ENCODE measurements around the gene SCGB1D1. TPM values are rescaled to one million over a fixed set of nuclear protein-coding genes. Genes with fewer than 3 reads are reported as not detected.

Gene SCGB1D1
- total and polyA plus RNA-seq, 2 of the 8 experiments (the other 6 are each of a cell fraction or from before 2014, with no cell fraction given), result not detected

- Histone ChIP-seq H3K4ac (replicated peaks; ENCODE audit: insufficient read length, low read depth, low read length) (no peak overlapping the region), H4K5ac (ENCODE audit: insufficient read length, low read depth, low read length) (no peak overlapping the region), H3K79me2 (ENCODE audit: control insufficient read depth in 1 of 2, insufficient read depth in 2 of 2, low read length in 2 of 2) (no peaks in the 10 kb centered on the region), H3K9ac (replicated peaks in 1 of 4; ENCODE audit: extremely low read depth in 1 of 4, low read depth in 3 of 4, low read length in 3 of 4) (no peak overlapping the region), H2BK15ac (ENCODE audit: low read length) (no peak overlapping the region), H3K18ac (ENCODE audit: extremely low read depth, low read length) (no peak overlapping the region), H3K14ac (ENCODE audit: insufficient read length) (no peak overlapping the region), H3K27me3 (replicated peaks in 1 of 4; ENCODE audit: control insufficient read depth in 3 of 4, extremely low read depth in 1 of 4, insufficient read depth in 3 of 4, low read length in 3 of 4) (no peaks in the 10 kb centered on the region), H4K91ac (replicated peaks; ENCODE audit: insufficient read length, low read length) (no peak overlapping the region), H3K27ac (ENCODE audit: low read depth, low read length) (no peak overlapping the region), H3K23me2 (ENCODE audit: low read depth, low read length) (no peaks in the 10 kb centered on the region), H3K79me1 (ENCODE audit: low read depth, low read length) (no peaks in the 10 kb centered on the region), H3K36me3 (ENCODE audit: control insufficient read depth in 2 of 4, insufficient read depth in 4 of 4, low read length in 3 of 4) (no peaks in the 10 kb centered on the region), H2BK12ac (ENCODE audit: low read depth, low read length) (no peak overlapping the region), H2BK5ac (ENCODE audit: low read depth, low read length) (no peak overlapping the region), H2AK5ac (ENCODE audit: low read depth, low read length) (no peak overlapping the region), H4K20me1 (replicated peaks in 1 of 2; ENCODE audit: control insufficient read depth in 1 of 2, insufficient read depth in 2 of 2, low read length in 2 of 2) (no peaks in the 10 kb centered on the region), H2AFZ (ENCODE audit: low read length) (peak overlapping the region; percentile 3; the same call in 1 of the 2 replicates), H3K23ac (ENCODE audit: insufficient read length) (no peak overlapping the region), H3K9me3 (ENCODE audit: insufficient read depth in 2 of 2, low read depth in 1 of 2, low read length in 1 of 2) (no peaks in the 10 kb centered on the region), H2BK20ac (ENCODE audit: low read length) (no peak overlapping the region), H4K8ac (ENCODE audit: extremely low read depth, insufficient read depth, low read length) (no peak overlapping the region), H3K4me2 (ENCODE audit: insufficient read depth in 1 of 2, low read depth in 2 of 2, low read length in 2 of 2) (no peak overlapping the region), H3K4me3 (ENCODE audit: extremely low read depth in 1 of 4, insufficient read depth in 2 of 4, low read depth in 3 of 4, low read length in 4 of 4) (no peak overlapping the region), H3K4me1 (replicated peaks in 1 of 4; ENCODE audit: control insufficient read depth in 3 of 4, insufficient read depth in 4 of 4, low read length in 3 of 4) (no peaks in the 10 kb centered on the region), H3K56ac (replicated peaks; ENCODE audit: insufficient read length, low read depth, low read length) (no peak overlapping the region), H2BK120ac (replicated peaks; ENCODE audit: low read depth, low read length) (no peak overlapping the region)
- ChIA-PET POLR2A (ENCODE audit: partially characterized antibody) (interaction anchor here (1.2 kb wide), 1 partner anchor 96 kb away, joined by 4 read pairs; no protein-coding TSS in a partner anchor), CTCF (ENCODE audit: partially characterized antibody) (interaction anchor here (0.6 to 1.8 kb wide), 22 partner anchors 8 to 532 kb away, joined by 3 to 8 read pairs (median 4); partner anchors contain the start of genes SCGB1D2 and SCGB2A2)
- no peak for DNase-seq (ENCODE audit: low read depth in 1 of 2, low spot score in 2 of 2)
- FAIRE-seq, result peak; percentile 68
- whole genome bisulfite sequencing, 2 experiments (ENCODE audit: extremely low coverage in 1 of 2, insufficient coverage in 1 of 2, insufficient read length in 1 of 2, insufficient replicate concordance in 2 of 2, low coverage in 1 of 2, low lambda C conversion rate in 2 of 2, missing lambda C conversion rate in 1 of 2), result 46% methylated on average over 5 of the region's 5 CpGs; no CpG with 5 or more reads in 1 of the 2 experiments
- TF ChIP-seq ASH2L (IDR thresholded peaks at IDR 0.05; ENCODE audit: low read length) (no peak), RFX5 (IDR thresholded peaks at IDR 0.05; ENCODE audit: borderline replicate concordance, low read depth, low read length) (no peak), KDM5A (IDR thresholded peaks at IDR 0.05; ENCODE audit: low read length) (no peak), POLR2A (IDR thresholded peaks at IDR 0.05; ENCODE audit: control extremely low read depth in 1 of 2, low read depth in 2 of 2, low read length in 2 of 2) (no peak), PHF8 (conservative IDR thresholded peaks at IDR 0.05; ENCODE audit: low read depth, low read length) (no peak), KDM4A (IDR thresholded peaks at IDR 0.05; ENCODE audit: low read depth, low read length, severe bottlenecking) (no peak), CHD1 (IDR thresholded peaks at IDR 0.05; ENCODE audit: low read depth, low read length) (no peak), YY1 (IDR thresholded peaks at IDR 0.05; ENCODE audit: low read depth, low read length) (no peak), CTCF (IDR thresholded peaks at IDR 0.05; ENCODE audit: control extremely low read depth in 1 of 3, insufficient read depth in 1 of 3, low read depth in 1 of 3, low read length in 3 of 3) (peak in 2 of 3 experiments; percentile 67 to 79; a peak in 3 of 4 replicates), CBX8 (IDR thresholded peaks at IDR 0.05; ENCODE audit: borderline replicate concordance, low read depth, low read length) (no peak), RAD21 (IDR thresholded peaks at IDR 0.05 in 1 of 2, conservative IDR thresholded peaks at IDR 0.05 in 1 of 2; ENCODE audit: low read depth in 2 of 2, low read length in 2 of 2) (peak; percentile 75 to 85)
Measured at GRCh38 chr11:62217191-62217748, 27.3 kb downstream of the SCGB1D1 start.

Data from H1 (cell line).